Large intestine (tissue), 3 donors: Measurements from ENCODE around the gene ADAM19. TPM values are rescaled to one million over a fixed set of nuclear protein-coding genes. Genes with fewer than 3 reads are reported as not detected.
A peak's percentile ranks its signal among the peaks of the same experiment; 100 is the strongest.

Experiments used
- DNase-seq, 2 donors: peaks; one replicate each; pipeline versions ENCODE4 v3.0.0 to v3.0.0-alpha.2; 2013
- H3K27ac ChIP-seq: one replicate; pipeline ENCODE4 v1.5.1; 2013; ENCODE audit warnings: low read length
- H3K27me3 ChIP-seq: 2 replicates; pipeline ENCODE4 v1.6.1; 2013; ENCODE audit warnings: low read length; ENCODE audit not compliant: control insufficient read depth, insufficient read depth
- H3K36me3 ChIP-seq: 2 replicates; pipeline ENCODE4 v1.6.1; 2013; ENCODE audit warnings: low read length; ENCODE audit not compliant: control insufficient read depth, insufficient read depth
- H3K4me1 ChIP-seq: one replicate; pipeline ENCODE4 v1.6.1; 2013; ENCODE audit warnings: low read length; ENCODE audit not compliant: control insufficient read depth, insufficient read depth
- H3K4me3 ChIP-seq: one replicate; pipeline ENCODE4 v1.5.1; 2013; ENCODE audit warnings: low read length
- H3K9me3 ChIP-seq: one replicate; pipeline ENCODE4 v1.6.1; 2013; ENCODE audit warnings: mild to moderate bottlenecking, low read depth, low read length, moderate library complexity; ENCODE audit not compliant: control insufficient read depth
- WGBS: methylation state at CpG from one replicate; pipeline ENCODE4 v1.1.5; 2013; ENCODE audit warnings: low lambda C conversion rate; ENCODE audit not compliant: insufficient coverage; 5-methylcytosine and 5-hydroxymethylcytosine counted together
- polyA plus RNA-seq: library from polyadenylated mRNA; unstranded; fragments of 120-200 nt; gene quantifications from one replicate; pipeline ENCODE4 v1.2.1, GENCODE V29; 2013

The ADAM19 gene
- polyA plus RNA-seq, 1 donor: 13.6 TPM

- DNase-seq: no peak
- no peak overlapping the region for H3K27ac ChIP-seq
- no peaks in the 10 kb centered on the region for H3K4me1 ChIP-seq
- no peak overlapping the region for H3K4me3 ChIP-seq
- no peaks in the 10 kb centered on the region for H3K9me3 ChIP-seq
- H3K27me3 ChIP-seq: peaks cover 26% of the 10 kb centered on the region
- no CpG with 5 or more reads among the region's 4 CpGs for WGBS
- H3K36me3 ChIP-seq: no peaks in the 10 kb centered on the region
These were observed 114.4 kb downstream of the ADAM19 start for GRCh38 chr5:157460921-157461792.

- no CpG with 5 or more reads among the region's 54 CpGs for WGBS
- Histone ChIP-seq H3K36me3 (no peaks in the 10 kb centered on the region), H3K27me3 (peaks cover 26% of the 10 kb centered on the region), H3K4me1 (no peaks in the 10 kb centered on the region), H3K9me3 (no peaks in the 10 kb centered on the region), H3K4me3 (peak within 1 kb of the TSS; percentile 41), H3K27ac (no peak within 1 kb of the TSS)
- DNase-seq: peak; percentile 65 to 75
These were observed 115.6 kb downstream of the ADAM19 start, which contains the start of gene NIPAL4 for GRCh38 chr5:157459715-157460599. TSS of gene NIPAL4 (plus strand) at chr5:157460213. CDS start at chr5:157460321, 108 bp downstream.

GRCh38 chr5:157458835-157459234 is 116.7 kb downstream of the ADAM19 start:
- no CpG with 5 or more reads among the region's 5 CpGs for WGBS

GRCh38 chr5:157457391-157457790 is 118.2 kb downstream of the ADAM19 start:
- DNase-seq: no peak
- Histone ChIP-seq H3K4me3 (no peak overlapping the region), H3K9me3 (no peaks in the 10 kb centered on the region), H3K27me3 (peaks cover 26% of the 10 kb centered on the region), H3K27ac (no peak overlapping the region), H3K4me1 (no peaks in the 10 kb centered on the region), H3K36me3 (no peaks in the 10 kb centered on the region)
- no CpG with 5 or more reads among the region's 5 CpGs for WGBS

More at GRCh38 chr5:157458835-157459234, 116.7 kb downstream of the ADAM19 start:
- H3K4me1 ChIP-seq: no peaks in the 10 kb centered on the region
- no peak overlapping the region for H3K27ac ChIP-seq
- no peaks in the 10 kb centered on the region for H3K9me3 ChIP-seq
- no peak for DNase-seq
- no peaks in the 10 kb centered on the region for H3K36me3 ChIP-seq
- no peak overlapping the region for H3K4me3 ChIP-seq
- H3K27me3 ChIP-seq: peaks cover 26% of the 10 kb centered on the region

- Histone ChIP-seq H3K27me3 (peaks cover 18% of the 10 kb centered on the region), H3K4me1 (no peaks in the 10 kb centered on the region), H3K36me3 (no peaks in the 10 kb centered on the region), H3K4me3 (no peak overlapping the region), H3K9me3 (no peaks in the 10 kb centered on the region), H3K27ac (no peak overlapping the region)
- no peak for DNase-seq
- WGBS: no CpG with 5 or more reads among the region's 5 CpGs
These were observed 119.3 kb downstream of the ADAM19 start for GRCh38 chr5:157456301-157456700.

GRCh38 chr5:157455057-157455456 is 120.5 kb downstream of the ADAM19 start:
- no peaks in the 10 kb centered on the region for H3K36me3 ChIP-seq
- DNase-seq: no peak
- peaks cover 7% of the 10 kb centered on the region for H3K27me3 ChIP-seq
- H3K9me3 ChIP-seq: no peaks in the 10 kb centered on the region
- H3K4me1 ChIP-seq: no peaks in the 10 kb centered on the region
- no peak overlapping the region for H3K27ac ChIP-seq
- no CpG with 5 or more reads among the region's 7 CpGs for WGBS
- no peak overlapping the region for H3K4me3 ChIP-seq

- WGBS: no CpG with 5 or more reads among the region's 7 CpGs
- Histone ChIP-seq H3K27me3 (no peaks in the 10 kb centered on the region), H3K27ac (no peak overlapping the region), H3K36me3 (no peaks in the 10 kb centered on the region), H3K4me1 (no peaks in the 10 kb centered on the region), H3K4me3 (no peak overlapping the region), H3K9me3 (no peaks in the 10 kb centered on the region)
- DNase-seq: no peak
These were observed 121.3 kb downstream of the ADAM19 start for GRCh38 chr5:157454273-157454672.

- H3K27ac ChIP-seq: no peak overlapping the region
- no peaks in the 10 kb centered on the region for H3K9me3 ChIP-seq
- no peaks in the 10 kb centered on the region for H3K36me3 ChIP-seq
- no peak for DNase-seq
- no peaks in the 10 kb centered on the region for H3K4me1 ChIP-seq
- no CpG with 5 or more reads among the region's 3 CpGs for WGBS
- H3K4me3 ChIP-seq: no peak overlapping the region
- H3K27me3 ChIP-seq: no peaks in the 10 kb centered on the region
These were observed 123.8 kb downstream of the ADAM19 start for GRCh38 chr5:157451806-157452205.

GRCh38 chr5:157450024-157450423 is 125.6 kb downstream of the ADAM19 start:
- Histone ChIP-seq H3K36me3 (no peaks in the 10 kb centered on the region), H3K27ac (no peak overlapping the region), H3K27me3 (no peaks in the 10 kb centered on the region), H3K9me3 (no peaks in the 10 kb centered on the region), H3K4me1 (no peaks in the 10 kb centered on the region), H3K4me3 (no peak overlapping the region)
- WGBS: no CpG with 5 or more reads among the region's 3 CpGs
- DNase-seq: no peak

- Histone ChIP-seq H3K36me3 (no peaks in the 10 kb centered on the region), H3K9me3 (no peaks in the 10 kb centered on the region), H3K4me3 (no peak overlapping the region), H3K4me1 (no peaks in the 10 kb centered on the region), H3K27me3 (no peaks in the 10 kb centered on the region), H3K27ac (no peak overlapping the region)
- DNase-seq: no peak
- WGBS: no CpG with 5 or more reads among the region's 6 CpGs
These were observed 126.4 kb downstream of the ADAM19 start for GRCh38 chr5:157449011-157449723.
